MM.1S (cell line): ENCODE measurements around the gene HEATR3.

Experiments used
- DNase-seq: peaks from one replicate; pipeline ENCODE4 v3.0.0-alpha.2; 2015
- H2AFZ ChIP-seq: fragments of 300-600 bp; sonication (generic); 2 replicates; pipeline ENCODE4 v1.6.0; 2016; ENCODE audit warnings: antibody characterized with exemption, low read length
- H3F3A ChIP-seq: fragments of 300-600 bp; sonication (generic); 2 replicates; pipeline ENCODE4 v1.6.1; 2016; ENCODE audit warnings: mild to moderate bottlenecking, antibody characterized with exemption, low read length, moderate library complexity, mixed read lengths; ENCODE audit not compliant: insufficient read depth
- H3K27ac ChIP-seq: fragments of 300-600 bp; sonication (generic); 2 replicates; pipeline ENCODE4 v1.5.1; 2016; ENCODE audit warnings: mild to moderate bottlenecking, low read length
- H3K27me3 ChIP-seq: fragments of 300-600 bp; sonication (generic); replicated peaks from 2 replicates; pipeline ENCODE4 v1.6.0; 2016; ENCODE audit warnings: low read length; ENCODE audit not compliant: insufficient read depth
- H3K36me3 ChIP-seq: fragments of 300-600 bp; sonication (generic); replicated peaks from 2 replicates; pipeline ENCODE4 v1.6.1; 2016; ENCODE audit warnings: mild to moderate bottlenecking, low read length, mixed read lengths; ENCODE audit not compliant: insufficient read depth
- H3K4me1 ChIP-seq: fragments of 300-600 bp; sonication (generic); 2 replicates; pipeline ENCODE4 v1.6.1; 2016; ENCODE audit warnings: low read length, mixed read lengths
- H3K4me2 ChIP-seq: fragments of 300-600 bp; sonication (generic); 2 replicates; pipeline ENCODE4 v1.6.0; 2016; ENCODE audit warnings: low read depth, low read length
- H3K4me3 ChIP-seq: fragments of 300-600 bp; sonication (generic); 2 replicates; pipeline ENCODE4 v1.5.1; 2016; ENCODE audit warnings: low read length, mixed read lengths
- H3K79me2 ChIP-seq: fragments of 300-600 bp; sonication (generic); 2 replicates; pipeline ENCODE4 v1.6.1; 2016; ENCODE audit warnings: mixed run types, low read length, mixed read lengths
- H3K9ac ChIP-seq: fragments of 300-600 bp; sonication (generic); 2 replicates; pipeline ENCODE4 v1.6.1; 2016; ENCODE audit warnings: low read length, mixed read lengths
- H3K9me2 ChIP-seq: fragments of 300-600 bp; sonication (generic); replicated peaks from 2 replicates; pipeline ENCODE4 v1.6.1; 2016; ENCODE audit warnings: mild to moderate bottlenecking, low read length, mixed read lengths; ENCODE audit not compliant: insufficient read depth
- H3K9me3 ChIP-seq: fragments of 300-600 bp; sonication (generic); replicated peaks from 2 replicates; pipeline ENCODE4 v1.6.1; 2016; ENCODE audit warnings: mild to moderate bottlenecking, low read length, mixed read lengths; ENCODE audit not compliant: insufficient read depth
- H4K20me1 ChIP-seq: fragments of 300-600 bp; sonication (generic); 2 replicates; pipeline ENCODE4 v1.6.1; 2016; ENCODE audit warnings: mild to moderate bottlenecking, low read length, moderate library complexity, mixed read lengths; ENCODE audit not compliant: insufficient read depth
- CTCF ChIP-seq: fragments of 300-600 bp; sonication (generic); IDR thresholded peaks from 2 replicates; pipeline ENCODE4 v1.5.1; 2016; ENCODE audit warnings: antibody characterized with exemption, low read length, mixed read lengths
- EZH2 ChIP-seq: fragments of 300-600 bp; sonication (generic); optimal IDR thresholded peaks from 2 replicates; pipeline ENCODE3; 2017; ENCODE audit warnings: low read depth, mild to moderate bottlenecking, antibody characterized with exemption, low read length, mixed read lengths
- EZH2phosphoT487 ChIP-seq: fragments of 300-600 bp; sonication (generic); IDR thresholded peaks from 2 replicates; pipeline ENCODE4 v1.6.1; 2018; ENCODE audit warnings: antibody characterized with exemption, low read length

The HEATR3 gene

DNA sequence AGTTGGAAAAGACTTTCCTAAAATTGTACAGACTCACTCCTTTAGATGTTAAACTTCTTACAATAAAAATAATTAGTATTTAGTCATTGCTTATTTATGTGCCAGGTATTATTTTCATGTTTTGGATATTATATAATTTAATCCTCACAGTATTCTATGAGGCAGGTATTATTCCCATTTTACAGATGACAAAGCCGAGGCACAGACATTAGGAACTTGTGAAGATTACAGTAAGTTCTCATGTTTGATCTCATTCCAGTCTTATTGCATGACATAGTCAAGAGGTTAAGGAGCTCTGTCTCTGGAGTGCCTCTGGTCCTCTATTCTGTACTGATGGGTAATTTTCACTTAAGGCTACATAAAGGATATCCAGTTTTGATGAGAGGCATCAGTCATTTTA lies 3.3 kb downstream of the HEATR3 start:
- peaks cover 4% of the 10 kb centered on the region; the same call in 1 of the 2 replicates for H3K36me3 ChIP-seq

DNA sequence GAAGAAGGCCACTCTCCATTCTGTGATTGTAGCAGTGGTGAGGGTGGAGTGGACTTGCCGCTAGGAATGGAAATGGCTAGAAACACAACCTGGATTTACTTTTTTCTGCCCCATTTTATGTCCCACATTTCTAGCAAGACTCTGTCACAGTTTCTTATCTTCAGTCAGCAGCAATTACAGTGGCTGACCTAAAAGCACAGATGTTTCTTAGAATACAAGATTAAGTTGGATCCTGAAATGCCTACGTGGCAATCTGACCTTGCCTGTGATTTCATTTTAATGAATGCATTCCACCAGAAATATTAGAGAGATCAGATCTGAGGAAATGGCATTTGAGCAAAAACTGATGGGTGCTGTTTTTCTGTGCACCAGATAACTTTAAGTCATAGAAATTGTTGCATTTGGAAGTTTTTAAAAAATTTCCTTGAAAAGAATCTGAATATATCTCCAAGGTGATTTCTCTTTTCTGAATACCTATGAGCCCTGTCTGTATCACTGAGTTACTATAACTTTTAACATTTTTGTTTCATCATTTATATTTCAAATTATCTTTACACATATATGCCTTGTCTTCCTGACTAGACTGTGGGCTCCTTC lies 5.4 kb downstream of the HEATR3 start:
- Histone ChIP-seq H3K36me3 (peaks cover 4% of the 10 kb centered on the region; the same call in 1 of the 2 replicates), H3K4me2 (no peak overlapping the region), H3K9me3 (no peaks in the 10 kb centered on the region), H3K4me1 (peaks cover 20% of the 10 kb centered on the region), H3K9ac (no peak overlapping the region), H3F3A (peaks cover 24% of the 10 kb centered on the region), H4K20me1 (no peaks in the 10 kb centered on the region), H3K9me2 (no peaks in the 10 kb centered on the region), H3K27me3 (no peaks in the 10 kb centered on the region), H3K4me3 (no peak overlapping the region), H2AFZ (no peak overlapping the region), H3K27ac (no peak overlapping the region), H3K79me2 (peaks cover 65% of the 10 kb centered on the region)
- TF ChIP-seq CTCF = no peak
- TF ChIP-seq EZH2 = no peak
- TF ChIP-seq EZH2phosphoT487 = no peak
- no peak for DNase-seq

More for the DNA sequence above, 3.3 kb downstream of the HEATR3 start:
- Histone ChIP-seq H3K27me3 (no peaks in the 10 kb centered on the region), H3K9me3 (no peaks in the 10 kb centered on the region), H3K4me2 (peak overlapping the region; percentile 97), H3K4me1 (peaks cover 20% of the 10 kb centered on the region), H3K79me2 (peaks cover 65% of the 10 kb centered on the region), H3K27ac (peak overlapping the region; percentile 64; the same call in 1 of the 2 replicates), H3F3A (peaks cover 26% of the 10 kb centered on the region), H3K9me2 (no peaks in the 10 kb centered on the region), H4K20me1 (no peaks in the 10 kb centered on the region), H3K9ac (peak overlapping the region; percentile 28; the same call in 1 of the 2 replicates), H2AFZ (no peak overlapping the region), H3K4me3 (peak overlapping the region; percentile 24)
- TF ChIP-seq CTCF (no peak), EZH2phosphoT487 (no peak), EZH2 (no peak)
- no peak for DNase-seq

DNA sequence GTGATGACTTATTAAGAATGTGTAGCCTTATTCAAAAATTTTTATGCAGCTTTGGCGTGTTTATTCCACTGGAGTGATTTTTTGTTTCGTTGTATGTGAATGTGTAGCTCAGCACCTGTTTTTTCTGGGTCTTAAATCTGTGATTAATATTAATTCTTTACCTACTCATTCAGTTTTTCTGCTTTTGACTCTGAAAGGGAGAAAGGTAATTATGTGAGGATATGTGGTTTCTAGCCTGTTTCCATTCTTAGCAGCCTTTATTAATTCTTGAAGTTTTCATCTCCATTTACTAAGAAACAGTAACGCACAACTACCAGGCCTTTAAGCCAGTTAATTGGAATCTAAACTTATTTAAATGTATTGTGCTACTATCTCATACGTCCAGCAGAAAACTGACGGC lies 7.0 kb downstream of the HEATR3 start:
- no peaks in the 10 kb centered on the region for H4K20me1 ChIP-seq

More for the DNA sequence above, 7.0 kb downstream of the HEATR3 start:
- Histone ChIP-seq H3K9me3 (no peaks in the 10 kb centered on the region), H3K27me3 (no peaks in the 10 kb centered on the region), H3K9me2 (no peaks in the 10 kb centered on the region), H3K4me3 (no peak overlapping the region), H3K4me2 (no peak overlapping the region), H3K36me3 (peaks cover 4% of the 10 kb centered on the region; the same call in 1 of the 2 replicates), H2AFZ (no peak overlapping the region), H3K9ac (no peak overlapping the region), H3K4me1 (peaks cover 18% of the 10 kb centered on the region), H3F3A (peaks cover 14% of the 10 kb centered on the region), H3K79me2 (peaks cover 51% of the 10 kb centered on the region), H3K27ac (no peak overlapping the region)
- DNase-seq = no peak
- TF ChIP-seq CTCF (no peak), EZH2 (no peak), EZH2phosphoT487 (no peak)
